ENCODE results near the gene ZNF169.
"Not testable (repeated sequence)": the region's sequence is repeated elsewhere in the genome, so short reads cannot be mapped to it uniquely, and the experiment has no call there.

GRCh38 chr9:94347451-94347850, 88.4 kb downstream of the ZNF169 start:
- not testable (repeated sequence) for TF ChIP-seq ZNF2 (tag by site-specific recombination; IDR thresholded peaks at IDR 0.05); REST (tag by site-specific recombination; IDR thresholded peaks at IDR 0.05); HOXA7 (CRISPR knock-in tag; IDR thresholded peaks at IDR 0.05; ENCODE audit: borderline replicate concordance); ZNF639 (tag by site-specific recombination; IDR thresholded peaks at IDR 0.05); ZNF274 (IDR thresholded peaks at IDR 0.05; ENCODE audit: low read length); ZNF274 (tag by site-specific recombination; IDR thresholded peaks at IDR 0.05; ENCODE audit: borderline replicate concordance); ZNF174 (tag by site-specific recombination; IDR thresholded peaks at IDR 0.05)
- TF ChIP-seq, protein P1, sequence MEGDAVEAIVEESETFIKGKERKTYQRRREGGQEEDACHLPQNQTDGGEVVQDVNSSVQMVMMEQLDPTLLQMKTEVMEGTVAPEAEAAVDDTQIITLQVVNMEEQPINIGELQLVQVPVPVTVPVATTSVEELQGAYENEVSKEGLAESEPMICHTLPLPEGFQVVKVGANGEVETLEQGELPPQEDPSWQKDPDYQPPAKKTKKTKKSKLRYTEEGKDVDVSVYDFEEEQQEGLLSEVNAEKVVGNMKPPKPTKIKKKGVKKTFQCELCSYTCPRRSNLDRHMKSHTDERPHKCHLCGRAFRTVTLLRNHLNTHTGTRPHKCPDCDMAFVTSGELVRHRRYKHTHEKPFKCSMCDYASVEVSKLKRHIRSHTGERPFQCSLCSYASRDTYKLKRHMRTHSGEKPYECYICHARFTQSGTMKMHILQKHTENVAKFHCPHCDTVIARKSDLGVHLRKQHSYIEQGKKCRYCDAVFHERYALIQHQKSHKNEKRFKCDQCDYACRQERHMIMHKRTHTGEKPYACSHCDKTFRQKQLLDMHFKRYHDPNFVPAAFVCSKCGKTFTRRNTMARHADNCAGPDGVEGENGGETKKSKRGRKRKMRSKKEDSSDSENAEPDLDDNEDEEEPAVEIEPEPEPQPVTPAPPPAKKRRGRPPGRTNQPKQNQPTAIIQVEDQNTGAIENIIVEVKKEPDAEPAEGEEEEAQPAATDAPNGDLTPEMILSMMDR (tag by site-specific recombination; IDR thresholded peaks at IDR 0.05): not testable (repeated sequence)

Measured in HEK293 (cell line).